Measurements from ENCODE around the gene PTGES2. TPM values are rescaled to one million over a fixed set of nuclear protein-coding genes. Genes with fewer than 3 reads are reported as not detected.
A peak's percentile ranks its signal among the peaks of the same experiment; 100 is the strongest.
"Not testable (repeated sequence)": the region's sequence is repeated elsewhere in the genome, so short reads cannot be mapped to it uniquely, and the experiment has no call there.

The PTGES2 gene
- total and polyA plus RNA-seq, 7 donors, result 61.2 to 150 (median 119) TPM

- no peak for TF ChIP-seq CTCF (IDR thresholded peaks at IDR 0.05)
- intact Hi-C loops (cut with DNase I), result no loop called here
- H3K27me3 ChIP-seq (ENCODE audit: insufficient read depth in 3 of 3, low read length in 2 of 3), result no peaks in the 10 kb centered on the region
- H3K9me3 ChIP-seq, result no peaks in the 10 kb centered on the region
- H3K27ac ChIP-seq, result no peak overlapping the region
- H3K36me3 ChIP-seq (ENCODE audit: insufficient read depth in 1 of 2, low read depth in 1 of 2), result no peaks in the 10 kb centered on the region
- H3K4me1 ChIP-seq, result no peaks in the 10 kb centered on the region
- WGBS, 3 donors, result 87 to 92% (median 92%) methylated on average over 18 of the region's 18 CpGs
- ATAC-seq, result no peak
- peak; percentile 3 to 24 for DNase-seq
- H3K4me3 ChIP-seq, result no peak overlapping the region
Observed at GRCh38 chr9:128136816-128137793, 9.6 kb upstream of the PTGES2 start.

DNA sequence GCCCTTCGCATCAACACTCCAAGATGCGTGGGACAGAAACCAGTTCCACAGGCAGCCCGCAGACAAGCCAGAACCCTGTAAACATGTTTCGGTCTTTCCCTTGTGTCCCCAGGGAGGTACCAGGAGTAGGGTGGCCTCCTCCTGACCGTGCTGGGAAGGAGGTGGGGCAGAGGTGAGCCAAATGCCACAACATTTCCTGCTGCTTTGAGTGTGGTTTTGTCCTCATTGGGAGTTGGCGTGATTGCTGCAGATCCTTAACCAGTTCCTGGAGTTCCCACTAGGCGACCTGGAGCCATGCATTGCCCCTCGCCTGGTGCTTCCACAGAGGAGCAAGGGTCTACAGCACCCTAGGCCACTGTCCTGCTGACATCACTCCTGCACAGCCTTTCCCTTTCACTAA is 8.0 kb upstream of the PTGES2 start:
- WGBS, 3 donors, result 84 to 88% (median 87%) methylated on average over 8 of the region's 8 CpGs
- H3K4me3 ChIP-seq; ATAC-seq; H3K4me1 ChIP-seq; H3K27ac ChIP-seq; DNase-seq; H3K9me3 ChIP-seq; intact Hi-C loops (cut with DNase I); H3K36me3 ChIP-seq (ENCODE audit: insufficient read depth in 1 of 2, low read depth in 1 of 2); H3K27me3 ChIP-seq (ENCODE audit: insufficient read depth in 3 of 3, low read length in 2 of 3): not testable (repeated sequence)

- H3K4me3 ChIP-seq; H3K36me3 ChIP-seq (ENCODE audit: insufficient read depth in 1 of 2, low read depth in 1 of 2); intact Hi-C loops (cut with DNase I); H3K4me1 ChIP-seq; H3K27me3 ChIP-seq (ENCODE audit: insufficient read depth in 3 of 3, low read length in 2 of 3); ATAC-seq; H3K9me3 ChIP-seq; H3K27ac ChIP-seq: not testable (repeated sequence)
- 15 to 31% (median 17%) methylated on average over 8 of the region's 8 CpGs for WGBS, 3 donors
- DNase-seq, result peak; percentile 30 to 57
Observed at GRCh38 chr9:128132139-128132538, 4.6 kb upstream of the PTGES2 start.

DNA sequence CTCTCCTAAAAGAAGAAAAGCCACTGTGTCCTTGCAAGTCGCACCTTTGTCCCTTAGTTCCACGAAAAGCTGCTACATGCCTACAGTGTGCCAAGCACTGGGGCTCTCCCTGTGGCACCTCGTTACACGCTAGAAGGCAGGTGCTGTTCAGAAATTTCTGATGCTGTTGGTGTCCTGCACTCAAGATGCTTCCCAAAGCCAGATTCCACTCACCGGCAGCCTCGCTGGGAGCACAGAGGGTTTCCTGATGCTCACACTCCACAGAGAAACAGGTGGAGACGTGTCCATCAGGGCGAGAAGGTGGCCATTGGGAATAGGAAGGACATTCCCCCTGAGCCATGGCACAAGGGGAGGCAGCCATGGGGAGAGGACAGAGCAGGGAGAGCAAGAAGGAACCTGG is 3.8 kb upstream of the PTGES2 start:
- intact Hi-C loops (cut with DNase I); H3K9me3 ChIP-seq; ATAC-seq; H3K27ac ChIP-seq; H3K36me3 ChIP-seq (ENCODE audit: insufficient read depth in 1 of 2, low read depth in 1 of 2); H3K27me3 ChIP-seq (ENCODE audit: insufficient read depth in 3 of 3, low read length in 2 of 3); H3K4me3 ChIP-seq: not testable (repeated sequence)
- H3K4me1 ChIP-seq, result peaks cover 14% of the 10 kb centered on the region
- WGBS, 3 donors, result 64 to 73% (median 70%) methylated on average over 8 of the region's 8 CpGs
- peak; percentile 4 to 20 for DNase-seq

GRCh38 chr9:128130651-128131050 is 3.1 kb upstream of the PTGES2 start:
- H3K9me3 ChIP-seq; H3K27ac ChIP-seq; ATAC-seq; H3K4me3 ChIP-seq; intact Hi-C loops (cut with DNase I); H3K27me3 ChIP-seq (ENCODE audit: insufficient read depth in 3 of 3, low read length in 2 of 3); H3K36me3 ChIP-seq (ENCODE audit: insufficient read depth in 1 of 2, low read depth in 1 of 2): not testable (repeated sequence)
- peak; percentile 6 to 34 for DNase-seq
- 64 to 73% (median 72%) methylated on average over 6 to 7 of the region's 7 CpGs for WGBS, 3 donors
- H3K4me1 ChIP-seq, result peaks cover 21% of the 10 kb centered on the region

DNA sequence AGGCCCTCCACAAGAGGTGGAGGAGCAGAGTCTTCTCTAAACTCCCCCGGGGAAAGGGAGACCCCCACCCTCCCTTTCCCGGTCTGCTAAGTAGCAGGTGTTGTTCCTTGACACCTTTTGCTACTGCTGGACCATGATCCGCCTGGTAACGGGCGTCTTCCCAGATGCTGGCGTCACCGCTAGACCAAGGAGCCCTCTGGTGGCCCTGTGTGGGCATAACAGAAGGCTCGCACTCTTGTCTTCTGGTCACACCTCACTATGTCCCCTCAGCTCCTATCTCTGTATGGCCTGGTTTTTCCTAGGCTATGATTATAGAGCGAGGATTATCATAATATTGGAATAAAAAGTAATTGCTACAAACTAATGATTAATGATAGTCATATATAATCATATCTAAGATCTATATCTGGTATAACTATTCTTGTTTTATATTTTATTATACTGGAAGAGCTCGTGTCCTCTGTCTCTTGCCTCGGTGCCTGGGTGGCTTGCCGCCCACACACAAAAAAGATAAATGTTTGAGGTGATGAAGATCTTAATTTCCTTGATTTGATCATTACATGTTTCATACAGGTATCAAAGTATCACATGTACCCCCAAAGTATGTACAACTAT is 2.6 kb upstream of the PTGES2 start:
- WGBS, 3 donors, result 25 to 29% (median 26%) methylated on average over 12 of the region's 12 CpGs
- peak; percentile 45 for TF ChIP-seq CTCF (IDR thresholded peaks at IDR 0.05)
- peaks cover 27% of the 10 kb centered on the region for H3K4me1 ChIP-seq
- H3K27ac ChIP-seq; H3K4me3 ChIP-seq; H3K9me3 ChIP-seq; H3K36me3 ChIP-seq (ENCODE audit: insufficient read depth in 1 of 2, low read depth in 1 of 2); intact Hi-C loops (cut with DNase I); H3K27me3 ChIP-seq (ENCODE audit: insufficient read depth in 3 of 3, low read length in 2 of 3); ATAC-seq: not testable (repeated sequence)
- DNase-seq, result peak; percentile 55 to 70

Measured in psoas muscle (tissue), 8 donors.